SU-DHL-6 (cell line): ENCODE measurements around the gene ANKS1A.

ENCODE experiments used
- CTCF ChIP-seq: fragments of 200-600 bp; sonication (generic); IDR thresholded peaks from one replicate; pipeline ENCODE4 v1.5.1; 2017; ENCODE audit warnings: antibody characterized with exemption, mild to moderate bottlenecking, low read length, moderate library complexity; ENCODE audit not compliant: insufficient read depth, poor library complexity, severe bottlenecking
- EZH2phosphoT487 ChIP-seq: fragments of 200-600 bp; sonication (generic), shearing (Covaris generic); conservative IDR thresholded peaks from 2 replicates; pipeline ENCODE4 v1.6.1; 2018; ENCODE audit warnings: mild to moderate bottlenecking, antibody characterized with exemption, low read length, moderate library complexity, mixed read lengths

- no peak for TF ChIP-seq EZH2phosphoT487
- no peak for TF ChIP-seq CTCF
Measured at GRCh38 chr6:35090734-35091133, 201.7 kb downstream of the ANKS1A start.
